K562 (cell line): Measurements from ENCODE around the gene OSBP2.

Experiments used
- CBX5 ChIP-seq: IDR thresholded peaks from 2 replicates; pipeline ENCODE4 v1.6.1; 2014; ENCODE audit warnings: low read depth, borderline replicate concordance
- MCM2 ChIP-seq: fragments of 450-650 bp; IDR thresholded peaks from 2 replicates; pipeline ENCODE4 v1.6.1; 2017; ENCODE audit warnings: low read depth, mild to moderate bottlenecking
- NFATC3 ChIP-seq: fragments of 450-650 bp; IDR thresholded peaks from 2 replicates; pipeline ENCODE4 v1.6.1; 2017; ENCODE audit warnings: mild to moderate bottlenecking
- RFX5 ChIP-seq: IDR thresholded peaks from 2 replicates; pipeline ENCODE4 v1.6.1; 2011; ENCODE audit warnings: low read depth, mild to moderate bottlenecking, improper control_type of control experiment, low read length
- TARDBP ChIP-seq: fragments of 450-650 bp; IDR thresholded peaks from 2 replicates; pipeline ENCODE4 v1.6.1; 2016
- U2AF2 ChIP-seq: fragments of 200-400 bp; formaldehyde crosslinking; optimal IDR thresholded peaks from 2 replicates; pipeline ENCODE3; 2017; ENCODE audit warnings: low read depth, mild to moderate bottlenecking, low read length
- ZBTB7A ChIP-seq: IDR thresholded peaks from 2 replicates; pipeline ENCODE4 v1.6.1; 2011; ENCODE audit warnings: low read depth, mild to moderate bottlenecking, low read length, moderate library complexity, borderline replicate concordance; ENCODE audit not compliant: control insufficient read depth
- ZBTB8A ChIP-seq: fragments of 450-650 bp; IDR thresholded peaks from 2 replicates; pipeline ENCODE4 v1.6.1; 2018; ENCODE audit warnings: mild to moderate bottlenecking, moderate library complexity; ENCODE audit not compliant: partially characterized antibody
- ZNF384 ChIP-seq: IDR thresholded peaks from 2 replicates; pipeline ENCODE4 v1.6.1; 2012; ENCODE audit warnings: low read depth, low read length, improper control_type of control experiment
- ZNF551 ChIP-seq: fragments of 250-450 bp; sonication (Bioruptor Pico); IDR thresholded peaks from 2 replicates; pipeline ENCODE4 v1.5.0; 2021; ENCODE audit warnings: mild to moderate bottlenecking, moderate library complexity
- TF ChIP-seq, protein P1 (sequence below), 3 experiments: IDR thresholded peaks in 2 of 3; conservative IDR thresholded peaks in 1 of 3; 2 replicates each; pipeline ENCODE4 v1.5.1; 2011 to 2012; ENCODE audit warnings: low read length in 3 of 3, mild to moderate bottlenecking in 3 of 3, control low read depth in 2 of 3, improper control_type of control experiment in 1 of 3, inconsistent platforms in 1 of 3, low read depth in 1 of 3, mixed read lengths in 1 of 3, moderate library complexity in 1 of 3; ENCODE audit not compliant: insufficient read depth in 2 of 3
- TF ChIP-seq, protein P2 (sequence below), 2 experiments: fragments of 450-650 bp in 1 of 2; IDR thresholded peaks; 2 replicates each; pipeline ENCODE4 v1.6.1; 2011 to 2017; ENCODE audit warnings: low read depth in 2 of 2, antibody characterized with exemption in 1 of 2, borderline replicate concordance in 1 of 2, low read length in 1 of 2, mild to moderate bottlenecking in 1 of 2, mixed read lengths in 1 of 2; ENCODE audit not compliant: control insufficient read depth in 1 of 2

DNA sequence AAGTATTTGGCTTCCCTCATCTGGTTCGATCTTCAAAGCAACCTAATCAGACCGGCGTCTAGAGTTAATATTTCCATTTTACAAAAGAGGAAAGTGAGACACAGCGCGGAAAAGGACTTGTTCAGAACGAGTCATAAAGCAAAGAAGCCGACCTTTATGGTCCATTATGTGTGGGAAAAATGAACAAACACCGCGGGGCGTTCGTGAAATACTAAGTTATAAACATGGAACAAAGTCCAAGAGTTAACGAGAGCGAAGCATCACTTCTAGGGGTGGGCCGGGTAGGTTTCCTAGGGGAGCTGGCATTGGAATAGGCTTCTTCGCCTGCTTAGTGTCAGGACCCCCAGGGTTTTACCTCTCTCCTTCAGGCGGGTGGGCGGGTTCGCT lies 27.6 kb upstream of the OSBP2 start:
- TF ChIP-seq RFX5 (no peak), U2AF2 (no peak), ZNF551 (CRISPR knock-in tag) (no peak), CBX5 (no peak), ZNF384 (no peak), ZBTB8A (no peak), TARDBP (no peak), ZBTB7A (no peak), NFATC3 (no peak), MCM2 (no peak)
- TF ChIP-seq, protein P1, sequence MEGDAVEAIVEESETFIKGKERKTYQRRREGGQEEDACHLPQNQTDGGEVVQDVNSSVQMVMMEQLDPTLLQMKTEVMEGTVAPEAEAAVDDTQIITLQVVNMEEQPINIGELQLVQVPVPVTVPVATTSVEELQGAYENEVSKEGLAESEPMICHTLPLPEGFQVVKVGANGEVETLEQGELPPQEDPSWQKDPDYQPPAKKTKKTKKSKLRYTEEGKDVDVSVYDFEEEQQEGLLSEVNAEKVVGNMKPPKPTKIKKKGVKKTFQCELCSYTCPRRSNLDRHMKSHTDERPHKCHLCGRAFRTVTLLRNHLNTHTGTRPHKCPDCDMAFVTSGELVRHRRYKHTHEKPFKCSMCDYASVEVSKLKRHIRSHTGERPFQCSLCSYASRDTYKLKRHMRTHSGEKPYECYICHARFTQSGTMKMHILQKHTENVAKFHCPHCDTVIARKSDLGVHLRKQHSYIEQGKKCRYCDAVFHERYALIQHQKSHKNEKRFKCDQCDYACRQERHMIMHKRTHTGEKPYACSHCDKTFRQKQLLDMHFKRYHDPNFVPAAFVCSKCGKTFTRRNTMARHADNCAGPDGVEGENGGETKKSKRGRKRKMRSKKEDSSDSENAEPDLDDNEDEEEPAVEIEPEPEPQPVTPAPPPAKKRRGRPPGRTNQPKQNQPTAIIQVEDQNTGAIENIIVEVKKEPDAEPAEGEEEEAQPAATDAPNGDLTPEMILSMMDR (IDR thresholded peaks at IDR 0.05 in 2 of 3, conservative IDR thresholded peaks at IDR 0.05 in 1 of 3; ENCODE audit: insufficient read depth in 2 of 3, low read depth in 1 of 3, low read length in 3 of 3), result no peak
- TF ChIP-seq, protein P2, sequence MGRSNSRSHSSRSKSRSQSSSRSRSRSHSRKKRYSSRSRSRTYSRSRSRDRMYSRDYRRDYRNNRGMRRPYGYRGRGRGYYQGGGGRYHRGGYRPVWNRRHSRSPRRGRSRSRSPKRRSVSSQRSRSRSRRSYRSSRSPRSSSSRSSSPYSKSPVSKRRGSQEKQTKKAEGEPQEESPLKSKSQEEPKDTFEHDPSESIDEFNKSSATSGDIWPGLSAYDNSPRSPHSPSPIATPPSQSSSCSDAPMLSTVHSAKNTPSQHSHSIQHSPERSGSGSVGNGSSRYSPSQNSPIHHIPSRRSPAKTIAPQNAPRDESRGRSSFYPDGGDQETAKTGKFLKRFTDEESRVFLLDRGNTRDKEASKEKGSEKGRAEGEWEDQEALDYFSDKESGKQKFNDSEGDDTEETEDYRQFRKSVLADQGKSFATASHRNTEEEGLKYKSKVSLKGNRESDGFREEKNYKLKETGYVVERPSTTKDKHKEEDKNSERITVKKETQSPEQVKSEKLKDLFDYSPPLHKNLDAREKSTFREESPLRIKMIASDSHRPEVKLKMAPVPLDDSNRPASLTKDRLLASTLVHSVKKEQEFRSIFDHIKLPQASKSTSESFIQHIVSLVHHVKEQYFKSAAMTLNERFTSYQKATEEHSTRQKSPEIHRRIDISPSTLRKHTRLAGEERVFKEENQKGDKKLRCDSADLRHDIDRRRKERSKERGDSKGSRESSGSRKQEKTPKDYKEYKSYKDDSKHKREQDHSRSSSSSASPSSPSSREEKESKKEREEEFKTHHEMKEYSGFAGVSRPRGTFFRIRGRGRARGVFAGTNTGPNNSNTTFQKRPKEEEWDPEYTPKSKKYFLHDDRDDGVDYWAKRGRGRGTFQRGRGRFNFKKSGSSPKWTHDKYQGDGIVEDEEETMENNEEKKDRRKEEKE (IDR thresholded peaks at IDR 0.05; ENCODE audit: borderline replicate concordance in 1 of 2, control insufficient read depth in 1 of 2, low read depth in 2 of 2, low read length in 1 of 2), result no peak
